Prostate gland (tissue), 2 donors: ENCODE results near the gene LYVE1. TPM values are rescaled to one million over a fixed set of nuclear protein-coding genes. Genes with fewer than 3 reads are reported as not detected.

Experiments
- DNase-seq: peaks from one replicate; pipeline ENCODE4 v3.0.0-alpha.2; 2019; ENCODE audit warnings: low spot score
- H3K27ac ChIP-seq, 2 donors: fragments of 200-600 bp; sonication (generic); 2 replicates each; pipeline ENCODE4 v1.5.1; 2017 to 2019
- H3K27me3 ChIP-seq: fragments of 200-600 bp; sonication (generic); replicated peaks from 2 replicates; pipeline ENCODE4 v1.5.1; 2019; ENCODE audit not compliant: insufficient read depth
- H3K36me3 ChIP-seq, 2 donors: fragments of 200-600 bp; sonication (generic); 1 replicate in 1 of 2; 2 replicates in 1 of 2; pipeline versions ENCODE4 v1.5.1 to v1.8.1; 2017 to 2019
- H3K4me1 ChIP-seq: fragments of 200-600 bp; sonication (generic); replicated peaks from 2 replicates; pipeline ENCODE4 v1.5.1; 2019
- H3K4me3 ChIP-seq, 2 donors: fragments of 200-600 bp; sonication (generic); 2 replicates each; pipeline ENCODE4 v1.5.1; 2017 to 2019
- H3K9me3 ChIP-seq: fragments of 200-600 bp; sonication (generic); 2 replicates; pipeline ENCODE4 v1.5.1; 2017
- CTCF ChIP-seq, 4 experiments: fragments of 200-600 bp in 2 of 4; fragments of 450-650 bp in 2 of 4; sonication (generic) in 2 of 4; IDR thresholded peaks; 1 replicate in 3 of 4; 2 replicates in 1 of 4; pipeline ENCODE4 v1.5.1; 2016 to 2019; ENCODE audit warnings: antibody characterized with exemption in 4 of 4, mild to moderate bottlenecking in 2 of 4, moderate library complexity in 2 of 4
- POLR2A ChIP-seq: fragments of 450-650 bp; IDR thresholded peaks from one replicate; pipeline ENCODE4 v1.6.1; 2016; ENCODE audit warnings: antibody characterized with exemption, mild to moderate bottlenecking
- POLR2AphosphoS5 ChIP-seq: sonication (generic); formaldehyde crosslinking; IDR thresholded peaks from one replicate; pipeline ENCODE4 v1.6.1; 2017; ENCODE audit warnings: antibody characterized with exemption
- WGBS: methylation state at CpG from one replicate; pipeline ENCODE4 v1.1.5; 2018; 5-methylcytosine and 5-hydroxymethylcytosine counted together
- intact Hi-C: fragments of 100-400 bp; cut with DNase I; formaldehyde crosslinking; loops from one replicate; pipeline ENCODE4 v1.14.2; 2022
- microRNA counts, 2 donors: library from miRNA; unstranded; fragments of <30 nt; microRNA quantifications; one replicate each; lab custom pipeline; 2016 to 2017
- total RNA-seq, 2 donors: library from RNA; depleted of rRNA; stranded (reverse); fragments of >200 nt; gene quantifications; one replicate each; pipeline ENCODE4 v1.1.0, GENCODE V29; 2016

The LYVE1 gene
- total RNA-seq, 2 donors from 2014 or later = 2.5 to 9.8 TPM

GRCh38 chr11:10514202-10514601 is 54.3 kb downstream of the LYVE1 start:
- no peaks in the 10 kb centered on the region for H3K4me1 ChIP-seq
- H3K27me3 ChIP-seq = no peaks in the 10 kb centered on the region
- no peaks in the 10 kb centered on the region for H3K36me3 ChIP-seq
- no peaks in the 10 kb centered on the region for H3K9me3 ChIP-seq
- 44% methylated on average over 2 of the region's 2 CpGs for WGBS
- no peak overlapping the region for H3K27ac ChIP-seq
- TF ChIP-seq CTCF (IDR thresholded peaks at IDR 0.05) (peak in 3 of 4 experiments; percentile 43 to 50 (median 49)), POLR2A (no peak), POLR2AphosphoS5 (no peak)
- no peak for DNase-seq
- intact Hi-C loops = loop anchor here (5.0 kb wide), 1 partner anchor 223 kb away; no protein-coding TSS in a partner anchor
- H3K4me3 ChIP-seq = no peak overlapping the region

- no peaks in the 10 kb centered on the region for H3K27me3 ChIP-seq
- intact Hi-C loops = loop anchor here (5.0 kb wide), 1 partner anchor 226 kb away; no protein-coding TSS in a partner anchor
- no peaks in the 10 kb centered on the region for H3K9me3 ChIP-seq
- no peak for DNase-seq
- H3K4me3 ChIP-seq = no peak overlapping the region
- no peak overlapping the region for H3K27ac ChIP-seq
- no peaks in the 10 kb centered on the region for H3K4me1 ChIP-seq
- 82% methylated on average over 10 of the region's 10 CpGs for WGBS
- no peaks in the 10 kb centered on the region for H3K36me3 ChIP-seq
- no peak for TF ChIP-seq CTCF (IDR thresholded peaks at IDR 0.05)
- no peak for TF ChIP-seq POLR2A
- no peak for TF ChIP-seq POLR2AphosphoS5
Measured at GRCh38 chr11:10511181-10511621, 57.3 kb downstream of the LYVE1 start.

MicroRNA genes within 50 kb of the gene (microRNA counts, 767-probe panel; counts per million panel counts)
- microRNA hsa-miR-4485 (lab: Ali Mortazavi, UCI) = 0 to 431 counts per million in 2 donors

Other genes starting within 250 kb of the LYVE1 start
- gene AMPD3, start 113.4 kb downstream of the LYVE1 start, total RNA-seq = 10 to 100 TPM; 20.0 to 22.1 TPM
- gene RNF141, start 27.5 kb downstream of the LYVE1 start, total RNA-seq = 10 to 100 TPM; 52.9 to 66.2 TPM
- gene IRAG1, start 125.1 kb upstream of the LYVE1 start, total RNA-seq = 10 to 100 TPM; 14.7 to 43.6 TPM
- 10 to 100 TPM; 23.6 to 28.3 TPM for gene CTR9, start 182.6 kb upstream of the LYVE1 start, total RNA-seq
- gene EIF4G2, start 240.3 kb upstream of the LYVE1 start, total RNA-seq = 100 to 1,000 TPM; 382 to 500 TPM